Measurements from ENCODE around the gene MEPCE.

GRCh38 chr7:100427762-100428198, 1.9 kb upstream of the MEPCE start:
- no peak for TF ChIP-seq CTCF (IDR thresholded peaks at IDR 0.05)
- no peak for TF ChIP-seq POLR2A (IDR thresholded peaks at IDR 0.05)

All from right lobe of liver (tissue), 4 donors.